Upper lobe of right lung (tissue), 1 donor: ENCODE data around the gene LAMP1. TPM values are rescaled to one million over a fixed set of nuclear protein-coding genes. Genes with fewer than 3 reads are reported as not detected.

Source experiments
- ATAC-seq: fragments of 200-7000 bp; cut with Tn5 transposase; one replicate; pipeline ENCODE4 v1.9.1; 2020; ENCODE audit warnings: mild to moderate bottlenecking, moderate library complexity
- DNase-seq: peaks from one replicate; pipeline ENCODE4 v3.0.0-alpha.2; 2020
- H3K27ac ChIP-seq: fragments of 200-600 bp; one replicate; pipeline ENCODE4 v1.8.0; 2022
- H3K27me3 ChIP-seq: fragments of 200-600 bp; one replicate; pipeline ENCODE4 v1.8.0; 2022; ENCODE audit warnings: mild to moderate bottlenecking
- H3K36me3 ChIP-seq: fragments of 200-600 bp; one replicate; pipeline ENCODE4 v1.8.0; 2022
- H3K4me1 ChIP-seq: fragments of 200-600 bp; one replicate; pipeline ENCODE4 v1.8.0; 2022
- H3K4me3 ChIP-seq: fragments of 200-600 bp; one replicate; pipeline ENCODE4 v1.8.0; 2022; ENCODE audit warnings: mild to moderate bottlenecking
- H3K9me3 ChIP-seq: fragments of 200-600 bp; one replicate; pipeline ENCODE4 v1.8.0; 2022
- CTCF ChIP-seq: fragments of 200-600 bp; IDR thresholded peaks from one replicate; pipeline ENCODE4 v1.8.0; 2022; ENCODE audit warnings: antibody characterized with exemption
- intact Hi-C: fragments of 100-400 bp; cut with DNase I; formaldehyde crosslinking; loops from one replicate; pipeline ENCODE4 v1.11.0; 2022
- total RNA-seq: library from RNA; stranded (reverse); fragmentation: NEBNext Ultra II Directional; extraction: Animal tissue kit (Norgen Biotek cat#: 25700); gene quantifications from one replicate; pipeline ENCODE4 v1.2.1, GENCODE V29; 2021
- donor health status: DM: no; HTN: yes; CAD: no; lungs with severe emphysema.

The LAMP1 gene
- total RNA-seq, 1 donor from 2014 or later, result 332 TPM

- Histone ChIP-seq H3K27ac (no peak overlapping the region), H3K9me3 (no peaks in the 10 kb centered on the region), H3K27me3 (no peaks in the 10 kb centered on the region), H3K36me3 (peaks cover 68% of the 10 kb centered on the region), H3K4me3 (no peak overlapping the region), H3K4me1 (no peaks in the 10 kb centered on the region)
- intact Hi-C loops, result no loop called here
- ATAC-seq (peak; percentile 27), DNase-seq (no peak)
- TF ChIP-seq CTCF, result no peak
These were observed 25.0 kb downstream of the LAMP1 start for GRCh38 chr13:113322043-113322461.

- no peak for TF ChIP-seq CTCF
- ATAC-seq, result no peak
- Histone ChIP-seq H3K27ac (no peak overlapping the region), H3K27me3 (no peaks in the 10 kb centered on the region), H3K36me3 (peaks cover 58% of the 10 kb centered on the region), H3K9me3 (no peaks in the 10 kb centered on the region), H3K4me3 (no peak overlapping the region), H3K4me1 (no peaks in the 10 kb centered on the region)
- intact Hi-C loops, result no loop called here
- no peak for DNase-seq
These were observed 26.0 kb downstream of the LAMP1 start for GRCh38 chr13:113322890-113323651.

GRCh38 chr13:113323869-113324268 is 26.8 kb downstream of the LAMP1 start:
- DNase-seq (no peak), ATAC-seq (no peak)
- Histone ChIP-seq H3K4me3 (no peak overlapping the region), H3K27ac (no peak overlapping the region), H3K4me1 (no peaks in the 10 kb centered on the region), H3K9me3 (no peaks in the 10 kb centered on the region), H3K27me3 (no peaks in the 10 kb centered on the region), H3K36me3 (peaks cover 52% of the 10 kb centered on the region)
- intact Hi-C loops, result no loop called here
- TF ChIP-seq CTCF, result no peak

GRCh38 chr13:113324398-113324797 is 27.4 kb downstream of the LAMP1 start:
- H3K36me3 ChIP-seq, result peaks cover 47% of the 10 kb centered on the region
- H3K9me3 ChIP-seq, result no peaks in the 10 kb centered on the region

GRCh38 chr13:113325779-113326178 is 28.7 kb downstream of the LAMP1 start:
- peaks cover 33% of the 10 kb centered on the region for H3K36me3 ChIP-seq
- no peaks in the 10 kb centered on the region for H3K9me3 ChIP-seq
- DNase-seq (no peak), ATAC-seq (no peak)
- intact Hi-C loops, result no loop called here
- H3K4me3 ChIP-seq, result no peak overlapping the region
- no peaks in the 10 kb centered on the region for H3K4me1 ChIP-seq
- no peak for TF ChIP-seq CTCF
- H3K27me3 ChIP-seq, result no peaks in the 10 kb centered on the region
- H3K27ac ChIP-seq, result no peak overlapping the region

More at GRCh38 chr13:113324398-113324797, 27.4 kb downstream of the LAMP1 start:
- H3K4me3 ChIP-seq, result no peak overlapping the region
- H3K27me3 ChIP-seq, result no peaks in the 10 kb centered on the region
- H3K4me1 ChIP-seq, result no peaks in the 10 kb centered on the region
- no peak overlapping the region for H3K27ac ChIP-seq
- TF ChIP-seq CTCF, result no peak
- no peak for DNase-seq
- ATAC-seq, result no peak
- intact Hi-C loops, result no loop called here
